ENCODE data around the gene POPDC2.

GRCh38 chr3:119644481-119644880 is 15.9 kb downstream of the POPDC2 start:
- TF ChIP-seq POLR2AphosphoS5 (IDR thresholded peaks at IDR 0.05; ENCODE audit: borderline replicate concordance, low read depth, low read length): no peak
- TF ChIP-seq EZH2 (IDR thresholded peaks at IDR 0.05): no peak

Data from SK-N-MC (cell line).